Measurements from ENCODE around the gene ADGRF3.
"Not testable (repeated sequence)": the region's sequence is repeated elsewhere in the genome, so short reads cannot be mapped to it uniquely, and the experiment has no call there.

The ADGRF3 gene

GRCh38 chr2:26346454-26347053, at the start of gene ADGRF3:
Gene ADGRF3, minus strand, starts transcription at chr2:26346789. Its CDS starts 555 bp downstream, at chr2:26346234.
- DNase-seq = peak; percentile 54 to 65

GRCh38 chr2:26395394-26395793, 48.8 kb upstream of the ADGRF3 start:
- DNase-seq = no peak

- no peak for DNase-seq
These were observed 48.1 kb upstream of the ADGRF3 start for GRCh38 chr2:26394694-26395093.

- no peak for DNase-seq
These were observed 40.6 kb upstream of the ADGRF3 start for GRCh38 chr2:26387189-26387588.

- no peak for DNase-seq
These were observed 38.0 kb upstream of the ADGRF3 start for GRCh38 chr2:26384597-26384996.

GRCh38 chr2:26384183-26384582, 37.6 kb upstream of the ADGRF3 start:
- DNase-seq = no peak

- DNase-seq = no peak
These were observed 36.0 kb upstream of the ADGRF3 start for GRCh38 chr2:26382564-26382963.

- DNase-seq = no peak
These were observed 33.7 kb upstream of the ADGRF3 start for GRCh38 chr2:26380281-26380680.

- no peak for DNase-seq
These were observed 30.2 kb upstream of the ADGRF3 start for GRCh38 chr2:26376799-26377198.

GRCh38 chr2:26370909-26371308, 24.3 kb upstream of the ADGRF3 start:
- DNase-seq = not testable (repeated sequence)

GRCh38 chr2:26369664-26370063, 23.1 kb upstream of the ADGRF3 start:
- not testable (repeated sequence) for DNase-seq

GRCh38 chr2:26366957-26367356, 20.4 kb upstream of the ADGRF3 start:
- DNase-seq = no peak

GRCh38 chr2:26364669-26365068, 18.1 kb upstream of the ADGRF3 start:
- no peak for DNase-seq

- no peak for DNase-seq
These were observed 17.4 kb upstream of the ADGRF3 start for GRCh38 chr2:26363958-26364357.

- DNase-seq = no peak
These were observed 16.7 kb upstream of the ADGRF3 start for GRCh38 chr2:26363323-26363722.

GRCh38 chr2:26359886-26360473, 13.4 kb upstream of the ADGRF3 start:
- no peak for DNase-seq

- no peak for DNase-seq
These were observed 10.2 kb upstream of the ADGRF3 start for GRCh38 chr2:26356771-26357170.

- no peak for DNase-seq
These were observed 9.5 kb upstream of the ADGRF3 start for GRCh38 chr2:26356111-26356510.

GRCh38 chr2:26355038-26355995, 8.7 kb upstream of the ADGRF3 start:
- peak in 1 of 2 donors; percentile 13 for DNase-seq

- not testable (repeated sequence) for DNase-seq
These were observed 7.9 kb upstream of the ADGRF3 start for GRCh38 chr2:26354469-26354868.

GRCh38 chr2:26352892-26353291, 6.3 kb upstream of the ADGRF3 start:
- peak; percentile 27 to 36 for DNase-seq

- no peak for DNase-seq
These were observed 4.9 kb upstream of the ADGRF3 start for GRCh38 chr2:26351375-26352090.

- no peak for DNase-seq
These were observed 3.1 kb upstream of the ADGRF3 start for GRCh38 chr2:26349690-26350089.
